MM.1S (cell line): ENCODE data around the gene VPS9D1.

ENCODE experiments used
- DNase-seq: peaks from one replicate; pipeline ENCODE4 v3.0.0-alpha.2; 2015
- H2AFZ ChIP-seq: fragments of 300-600 bp; sonication (generic); 2 replicates; pipeline ENCODE4 v1.6.0; 2016; ENCODE audit warnings: antibody characterized with exemption, low read length
- H3F3A ChIP-seq: fragments of 300-600 bp; sonication (generic); 2 replicates; pipeline ENCODE4 v1.6.1; 2016; ENCODE audit warnings: mild to moderate bottlenecking, antibody characterized with exemption, low read length, moderate library complexity, mixed read lengths; ENCODE audit not compliant: insufficient read depth
- H3K27ac ChIP-seq: fragments of 300-600 bp; sonication (generic); 2 replicates; pipeline ENCODE4 v1.5.1; 2016; ENCODE audit warnings: mild to moderate bottlenecking, low read length
- H3K27me3 ChIP-seq: fragments of 300-600 bp; sonication (generic); replicated peaks from 2 replicates; pipeline ENCODE4 v1.6.0; 2016; ENCODE audit warnings: low read length; ENCODE audit not compliant: insufficient read depth
- H3K36me3 ChIP-seq: fragments of 300-600 bp; sonication (generic); replicated peaks from 2 replicates; pipeline ENCODE4 v1.6.1; 2016; ENCODE audit warnings: mild to moderate bottlenecking, low read length, mixed read lengths; ENCODE audit not compliant: insufficient read depth
- H3K4me1 ChIP-seq: fragments of 300-600 bp; sonication (generic); 2 replicates; pipeline ENCODE4 v1.6.1; 2016; ENCODE audit warnings: low read length, mixed read lengths
- H3K4me2 ChIP-seq: fragments of 300-600 bp; sonication (generic); 2 replicates; pipeline ENCODE4 v1.6.0; 2016; ENCODE audit warnings: low read depth, low read length
- H3K4me3 ChIP-seq: fragments of 300-600 bp; sonication (generic); 2 replicates; pipeline ENCODE4 v1.5.1; 2016; ENCODE audit warnings: low read length, mixed read lengths
- H3K79me2 ChIP-seq: fragments of 300-600 bp; sonication (generic); 2 replicates; pipeline ENCODE4 v1.6.1; 2016; ENCODE audit warnings: mixed run types, low read length, mixed read lengths
- H3K9ac ChIP-seq: fragments of 300-600 bp; sonication (generic); 2 replicates; pipeline ENCODE4 v1.6.1; 2016; ENCODE audit warnings: low read length, mixed read lengths
- H3K9me2 ChIP-seq: fragments of 300-600 bp; sonication (generic); replicated peaks from 2 replicates; pipeline ENCODE4 v1.6.1; 2016; ENCODE audit warnings: mild to moderate bottlenecking, low read length, mixed read lengths; ENCODE audit not compliant: insufficient read depth
- H3K9me3 ChIP-seq: fragments of 300-600 bp; sonication (generic); replicated peaks from 2 replicates; pipeline ENCODE4 v1.6.1; 2016; ENCODE audit warnings: mild to moderate bottlenecking, low read length, mixed read lengths; ENCODE audit not compliant: insufficient read depth
- H4K20me1 ChIP-seq: fragments of 300-600 bp; sonication (generic); 2 replicates; pipeline ENCODE4 v1.6.1; 2016; ENCODE audit warnings: mild to moderate bottlenecking, low read length, moderate library complexity, mixed read lengths; ENCODE audit not compliant: insufficient read depth
- EZH2 ChIP-seq: fragments of 300-600 bp; sonication (generic); optimal IDR thresholded peaks from 2 replicates; pipeline ENCODE3; 2017; ENCODE audit warnings: low read depth, mild to moderate bottlenecking, antibody characterized with exemption, low read length, mixed read lengths
- EZH2phosphoT487 ChIP-seq: fragments of 300-600 bp; sonication (generic); IDR thresholded peaks from 2 replicates; pipeline ENCODE4 v1.6.1; 2018; ENCODE audit warnings: antibody characterized with exemption, low read length
- TF ChIP-seq, protein P1 (sequence below): fragments of 300-600 bp; sonication (generic); IDR thresholded peaks from 2 replicates; pipeline ENCODE4 v1.5.1; 2016; ENCODE audit warnings: antibody characterized with exemption, low read length, mixed read lengths

VPS9D1 gene

DNA sequence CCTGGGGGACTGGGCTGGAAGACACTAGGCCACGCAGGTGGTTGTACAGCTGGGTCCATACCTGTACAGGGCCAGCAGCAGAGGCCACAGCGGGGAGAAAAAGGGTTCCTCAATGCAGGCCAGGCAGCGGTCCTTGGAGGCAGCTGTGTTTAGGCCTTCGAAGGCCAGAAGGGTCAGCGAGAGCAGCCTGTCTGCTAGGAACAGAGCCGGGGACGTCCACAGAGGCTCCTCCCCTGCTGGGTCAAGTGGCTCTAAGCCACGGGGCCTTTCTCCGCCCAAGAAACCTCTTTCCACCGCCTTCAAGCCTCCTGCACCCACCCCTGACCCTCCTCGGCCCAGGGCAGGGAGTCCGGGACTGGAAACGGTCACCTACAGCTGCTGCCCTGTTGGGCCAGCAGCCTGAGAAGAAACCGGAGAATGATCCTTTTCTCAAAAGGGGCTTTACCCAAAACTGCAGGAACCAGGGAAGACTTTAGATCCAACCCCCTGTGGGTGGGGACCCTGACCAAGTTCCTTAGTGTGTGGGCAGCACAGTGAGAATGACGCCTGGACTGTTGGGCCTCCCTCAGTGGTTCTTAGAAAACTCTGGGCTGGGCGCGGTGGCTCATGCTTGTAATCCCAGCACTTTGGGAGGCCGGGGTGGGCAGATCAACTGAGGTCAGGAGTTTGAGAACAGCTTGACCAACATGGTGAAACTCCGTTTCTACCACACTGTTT is 10.8 kb downstream of the VPS9D1 start:
- Histone ChIP-seq H3K79me2 (peaks cover 4% of the 10 kb centered on the region; the same call in 1 of the 2 replicates), H3K9me3 (no peaks in the 10 kb centered on the region), H2AFZ (no peak overlapping the region), H3K27ac (no peak overlapping the region), H3K9ac (no peak overlapping the region), H3K4me2 (no peak overlapping the region), H3K4me1 (no peaks in the 10 kb centered on the region), H3K36me3 (no peaks in the 10 kb centered on the region), H3K9me2 (no peaks in the 10 kb centered on the region), H3F3A (no peaks in the 10 kb centered on the region), H3K4me3 (no peak overlapping the region), H3K27me3 (no peaks in the 10 kb centered on the region), H4K20me1 (no peaks in the 10 kb centered on the region)
- no peak for DNase-seq
- TF ChIP-seq EZH2phosphoT487 = no peak
- TF ChIP-seq, protein P1, sequence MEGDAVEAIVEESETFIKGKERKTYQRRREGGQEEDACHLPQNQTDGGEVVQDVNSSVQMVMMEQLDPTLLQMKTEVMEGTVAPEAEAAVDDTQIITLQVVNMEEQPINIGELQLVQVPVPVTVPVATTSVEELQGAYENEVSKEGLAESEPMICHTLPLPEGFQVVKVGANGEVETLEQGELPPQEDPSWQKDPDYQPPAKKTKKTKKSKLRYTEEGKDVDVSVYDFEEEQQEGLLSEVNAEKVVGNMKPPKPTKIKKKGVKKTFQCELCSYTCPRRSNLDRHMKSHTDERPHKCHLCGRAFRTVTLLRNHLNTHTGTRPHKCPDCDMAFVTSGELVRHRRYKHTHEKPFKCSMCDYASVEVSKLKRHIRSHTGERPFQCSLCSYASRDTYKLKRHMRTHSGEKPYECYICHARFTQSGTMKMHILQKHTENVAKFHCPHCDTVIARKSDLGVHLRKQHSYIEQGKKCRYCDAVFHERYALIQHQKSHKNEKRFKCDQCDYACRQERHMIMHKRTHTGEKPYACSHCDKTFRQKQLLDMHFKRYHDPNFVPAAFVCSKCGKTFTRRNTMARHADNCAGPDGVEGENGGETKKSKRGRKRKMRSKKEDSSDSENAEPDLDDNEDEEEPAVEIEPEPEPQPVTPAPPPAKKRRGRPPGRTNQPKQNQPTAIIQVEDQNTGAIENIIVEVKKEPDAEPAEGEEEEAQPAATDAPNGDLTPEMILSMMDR = no peak
- TF ChIP-seq EZH2 = no peak

DNA sequence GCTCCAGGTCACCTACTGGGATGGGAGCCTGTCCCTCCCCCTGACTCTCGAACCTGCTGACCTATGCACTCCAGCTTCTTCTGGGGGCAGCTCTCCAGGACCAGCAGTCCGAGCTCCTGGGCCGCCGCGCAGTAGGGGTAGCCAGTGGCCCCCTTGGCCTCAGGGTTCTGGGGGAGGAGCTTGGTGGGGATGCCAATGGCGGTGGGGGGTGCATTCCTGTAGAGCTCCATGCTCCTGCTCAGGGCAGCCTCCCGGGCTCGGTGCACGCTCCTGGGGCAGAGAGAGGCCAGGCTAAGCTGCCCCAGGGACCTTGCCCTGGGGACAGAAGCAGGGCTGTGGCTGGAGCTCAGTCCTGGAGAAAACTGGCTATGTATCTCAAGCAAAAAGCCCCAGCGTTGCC is 11.5 kb downstream of the VPS9D1 start:
- Histone ChIP-seq H3K27me3 (no peaks in the 10 kb centered on the region), H3K9ac (no peak overlapping the region), H3K4me2 (no peak overlapping the region), H3K79me2 (peaks cover 4% of the 10 kb centered on the region; the same call in 1 of the 2 replicates), H3K27ac (no peak overlapping the region), H3K9me2 (no peaks in the 10 kb centered on the region), H3K4me1 (no peaks in the 10 kb centered on the region), H4K20me1 (no peaks in the 10 kb centered on the region), H3K9me3 (no peaks in the 10 kb centered on the region), H2AFZ (no peak overlapping the region), H3F3A (no peaks in the 10 kb centered on the region), H3K36me3 (no peaks in the 10 kb centered on the region), H3K4me3 (no peak overlapping the region)
- DNase-seq = no peak
- no peak for TF ChIP-seq EZH2phosphoT487
- TF ChIP-seq EZH2 = no peak
- TF ChIP-seq, protein P1 = no peak

DNA sequence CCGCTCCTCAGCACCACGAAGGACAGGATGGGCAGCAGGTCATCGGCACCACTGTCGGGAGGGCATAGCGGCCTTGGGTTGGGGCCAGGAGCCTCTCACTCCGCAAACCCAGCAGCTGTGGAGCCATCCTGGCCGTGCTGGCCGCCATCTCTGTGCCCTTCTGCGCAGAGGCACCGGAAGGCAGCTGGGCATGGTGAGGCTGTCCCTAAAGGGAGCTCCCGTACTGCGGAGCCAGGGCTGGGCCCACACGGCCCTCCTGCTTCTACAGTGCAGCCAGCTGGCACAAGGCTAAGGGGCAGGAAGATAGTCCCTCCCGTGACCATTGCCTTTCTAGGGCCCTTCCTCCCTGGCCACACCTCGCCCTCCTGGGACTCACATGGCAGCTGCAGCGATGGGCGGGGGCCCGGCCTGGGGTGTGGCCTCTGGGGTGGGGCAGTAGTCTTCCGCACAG is 12.2 kb downstream of the VPS9D1 start:
- Histone ChIP-seq H3K27me3 (no peaks in the 10 kb centered on the region), H3K4me3 (no peak overlapping the region), H3K79me2 (peaks cover 4% of the 10 kb centered on the region; the same call in 1 of the 2 replicates), H3K36me3 (no peaks in the 10 kb centered on the region), H4K20me1 (no peaks in the 10 kb centered on the region), H3F3A (no peaks in the 10 kb centered on the region), H3K4me1 (no peaks in the 10 kb centered on the region), H2AFZ (no peak overlapping the region), H3K9me3 (no peaks in the 10 kb centered on the region), H3K27ac (no peak overlapping the region), H3K4me2 (no peak overlapping the region), H3K9ac (no peak overlapping the region), H3K9me2 (no peaks in the 10 kb centered on the region)
- DNase-seq = no peak
- TF ChIP-seq, protein P1 = no peak
- TF ChIP-seq EZH2phosphoT487 (no peak), EZH2 (no peak)
